ENCODE data around the gene PHEX.

- TF ChIP-seq CTCF (conservative IDR thresholded peaks at IDR 0.05) (no peak), ZFX (IDR thresholded peaks at IDR 0.05) (no peak)
These were observed 77.3 kb downstream of the PHEX start for GRCh38 chrX:22109442-22109841.

Measured in C4-2B (cell line).